Progenitor cell of endocrine pancreas (in vitro differentiated cells): ENCODE data around the gene DDB1. TPM values are rescaled to one million over a fixed set of nuclear protein-coding genes. Genes with fewer than 3 reads are reported as not detected.
"Not testable (repeated sequence)": the region's sequence is repeated elsewhere in the genome, so short reads cannot be mapped to it uniquely, and the experiment has no call there.

ENCODE experiments used
- DNase-seq: peaks from one replicate; pipeline ENCODE4 v3.0.0; 2021; ENCODE audit warnings: low spot score; ENCODE audit not compliant: unreplicated experiment
- H3K27ac Mint-ChIP-seq: 2 replicates; pipeline ENCODE4 v1.8.0; 2021; ENCODE audit warnings: mild to moderate bottlenecking, moderate library complexity, mixed read lengths
- H3K27me3 Mint-ChIP-seq: 2 replicates; pipeline ENCODE4 v1.8.0; 2021; ENCODE audit warnings: mixed read lengths
- H3K36me3 Mint-ChIP-seq: 2 replicates; pipeline ENCODE4 v1.8.0; 2022; ENCODE audit warnings: mixed read lengths; ENCODE audit not compliant: insufficient read depth
- H3K4me1 Mint-ChIP-seq: 2 replicates; pipeline ENCODE4 v1.8.0; 2021; ENCODE audit warnings: low read depth, mixed read lengths
- H3K4me3 Mint-ChIP-seq: 2 replicates; pipeline ENCODE4 v1.8.0; 2021; ENCODE audit warnings: low read depth, mild to moderate bottlenecking, moderate library complexity, mixed read lengths
- H3K9me3 Mint-ChIP-seq: 2 replicates; pipeline ENCODE4 v1.8.0; 2021; ENCODE audit warnings: low read depth, mixed read lengths
- total RNA-seq: library from RNA; stranded (reverse); gene quantifications from 2 replicates; pipeline ENCODE4 v1.2.1, GENCODE V29; 2021
- TF ChIP-seq, protein P1 (sequence below): fragments of 200-600 bp; sonication (generic); IDR thresholded peaks from one replicate; pipeline ENCODE4 v1.5.0; 2021; ENCODE audit warnings: antibody characterized with exemption, mild to moderate bottlenecking; ENCODE audit not compliant: unreplicated experiment

The DDB1 gene
- total RNA-seq, 1 donor from 2014 or later: 254 TPM

DNA sequence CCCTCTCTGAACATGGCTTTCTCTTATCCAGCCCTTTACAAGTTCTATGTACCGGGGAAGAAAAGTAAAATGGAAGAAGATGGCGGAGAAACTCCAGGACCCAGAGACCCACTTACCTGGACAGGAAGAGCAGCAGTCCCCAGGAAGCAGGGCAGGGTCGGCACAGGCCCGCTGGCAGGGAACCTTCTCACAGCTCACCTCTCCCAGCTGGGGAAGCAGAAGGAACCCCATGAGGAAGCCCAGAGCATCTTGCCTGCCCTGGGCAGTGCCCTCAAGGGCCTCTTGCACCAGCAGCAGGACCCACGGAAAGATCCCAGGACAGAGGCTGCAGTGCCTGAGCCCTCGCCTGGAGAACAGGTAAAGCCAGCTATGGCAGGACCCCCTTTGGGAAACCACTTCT, 68.5 kb downstream of the DDB1 start:
- DNase-seq: no peak
- Mint-ChIP-seq H3K4me3 (no peak overlapping the region), H3K9me3 (no peaks in the 10 kb centered on the region), H3K36me3 (peaks cover 10% of the 10 kb centered on the region), H3K27me3 (no peaks in the 10 kb centered on the region), H3K27ac (no peak overlapping the region), H3K4me1 (peaks cover 3% of the 10 kb centered on the region)
- TF ChIP-seq, protein P1, sequence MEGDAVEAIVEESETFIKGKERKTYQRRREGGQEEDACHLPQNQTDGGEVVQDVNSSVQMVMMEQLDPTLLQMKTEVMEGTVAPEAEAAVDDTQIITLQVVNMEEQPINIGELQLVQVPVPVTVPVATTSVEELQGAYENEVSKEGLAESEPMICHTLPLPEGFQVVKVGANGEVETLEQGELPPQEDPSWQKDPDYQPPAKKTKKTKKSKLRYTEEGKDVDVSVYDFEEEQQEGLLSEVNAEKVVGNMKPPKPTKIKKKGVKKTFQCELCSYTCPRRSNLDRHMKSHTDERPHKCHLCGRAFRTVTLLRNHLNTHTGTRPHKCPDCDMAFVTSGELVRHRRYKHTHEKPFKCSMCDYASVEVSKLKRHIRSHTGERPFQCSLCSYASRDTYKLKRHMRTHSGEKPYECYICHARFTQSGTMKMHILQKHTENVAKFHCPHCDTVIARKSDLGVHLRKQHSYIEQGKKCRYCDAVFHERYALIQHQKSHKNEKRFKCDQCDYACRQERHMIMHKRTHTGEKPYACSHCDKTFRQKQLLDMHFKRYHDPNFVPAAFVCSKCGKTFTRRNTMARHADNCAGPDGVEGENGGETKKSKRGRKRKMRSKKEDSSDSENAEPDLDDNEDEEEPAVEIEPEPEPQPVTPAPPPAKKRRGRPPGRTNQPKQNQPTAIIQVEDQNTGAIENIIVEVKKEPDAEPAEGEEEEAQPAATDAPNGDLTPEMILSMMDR: no peak

DNA sequence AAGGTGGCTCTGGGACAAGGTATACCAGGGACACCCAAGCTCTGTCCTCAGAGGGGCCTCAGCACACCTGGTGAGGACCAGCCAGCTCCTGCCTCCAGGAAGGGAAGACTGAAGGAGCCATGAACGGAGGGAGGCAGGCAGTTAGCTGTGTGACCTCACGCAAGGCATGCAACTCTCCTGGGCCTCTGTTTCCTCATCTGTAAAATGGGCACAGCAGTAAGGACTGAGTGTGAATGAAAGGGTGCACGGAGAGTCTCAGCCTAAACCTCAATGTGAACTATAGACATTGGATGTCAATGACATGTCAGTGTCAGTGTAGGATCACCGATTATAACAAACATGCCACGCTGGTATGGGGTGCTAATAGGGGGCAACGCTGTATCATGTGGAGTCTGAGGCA, 73.5 kb downstream of the DDB1 start:
- DNase-seq: no peak
- peaks cover 2% of the 10 kb centered on the region for H3K36me3 Mint-ChIP-seq
- no peak overlapping the region for H3K27ac Mint-ChIP-seq
- H3K9me3 Mint-ChIP-seq: no peaks in the 10 kb centered on the region
- no peaks in the 10 kb centered on the region for H3K4me1 Mint-ChIP-seq
- TF ChIP-seq, protein P1: no peak
- no peak overlapping the region for H3K4me3 Mint-ChIP-seq
- H3K27me3 Mint-ChIP-seq: no peaks in the 10 kb centered on the region

GRCh38 chr11:61258546-61258945, 74.4 kb downstream of the DDB1 start:
- Mint-ChIP-seq H3K9me3 (no peaks in the 10 kb centered on the region), H3K27me3 (no peaks in the 10 kb centered on the region), H3K4me3 (no peak overlapping the region), H3K36me3 (peaks cover under 1% of the 10 kb centered on the region), H3K27ac (no peak overlapping the region), H3K4me1 (no peaks in the 10 kb centered on the region)
- TF ChIP-seq, protein P1: no peak
- no peak for DNase-seq

DNA sequence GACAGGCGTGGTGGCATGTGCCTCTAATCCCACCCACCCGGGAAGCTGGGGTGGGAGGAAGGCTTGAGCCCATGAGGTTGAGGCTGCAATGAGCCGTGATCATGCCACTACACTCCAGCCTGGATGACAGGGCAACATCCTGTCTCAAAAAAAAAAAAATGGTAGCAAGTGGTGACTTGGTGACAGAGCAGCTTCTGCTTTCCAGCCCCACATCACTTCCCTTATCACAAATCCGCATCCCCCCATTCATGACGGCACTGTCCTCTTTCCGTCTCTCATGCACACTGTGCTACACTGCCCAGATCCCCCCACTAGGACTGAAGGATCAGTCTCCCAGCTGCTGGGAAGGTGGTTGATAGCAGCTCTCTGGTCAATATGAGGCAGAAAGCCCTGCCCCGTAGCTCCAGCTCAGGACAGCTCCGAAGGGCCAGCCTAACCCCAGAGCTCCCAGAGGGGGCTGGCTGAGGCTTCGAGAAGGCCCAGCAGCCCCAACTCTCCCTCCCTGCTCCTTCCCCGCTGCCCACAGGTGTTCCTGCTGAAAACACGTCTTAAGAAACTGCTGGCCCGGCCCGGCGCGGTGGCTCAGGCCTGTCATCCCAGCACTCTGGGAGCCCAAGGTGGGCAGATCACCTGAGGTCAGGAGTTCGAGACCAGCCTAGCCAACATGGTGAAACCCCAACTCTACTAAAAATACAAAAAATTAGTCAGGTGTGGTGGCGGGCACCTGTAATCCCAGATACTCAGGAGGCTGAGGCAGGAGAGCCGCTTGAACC, 76.0 kb downstream of the DDB1 start:
- Mint-ChIP-seq H3K27ac (no peak overlapping the region), H3K9me3 (no peaks in the 10 kb centered on the region), H3K36me3 (no peaks in the 10 kb centered on the region), H3K4me1 (no peaks in the 10 kb centered on the region), H3K4me3 (no peak overlapping the region), H3K27me3 (no peaks in the 10 kb centered on the region)
- TF ChIP-seq, protein P1: no peak
- no peak for DNase-seq

- no peaks in the 10 kb centered on the region for H3K9me3 Mint-ChIP-seq
- no peak overlapping the region for H3K4me3 Mint-ChIP-seq
- H3K36me3 Mint-ChIP-seq: no peaks in the 10 kb centered on the region
- TF ChIP-seq, protein P1: peak; percentile 75
- peak; percentile 38 for DNase-seq
- no peaks in the 10 kb centered on the region for H3K27me3 Mint-ChIP-seq
- no peaks in the 10 kb centered on the region for H3K4me1 Mint-ChIP-seq
- H3K27ac Mint-ChIP-seq: no peak overlapping the region
Observed at GRCh38 chr11:61254403-61255025, 78.4 kb downstream of the DDB1 start.

DNA sequence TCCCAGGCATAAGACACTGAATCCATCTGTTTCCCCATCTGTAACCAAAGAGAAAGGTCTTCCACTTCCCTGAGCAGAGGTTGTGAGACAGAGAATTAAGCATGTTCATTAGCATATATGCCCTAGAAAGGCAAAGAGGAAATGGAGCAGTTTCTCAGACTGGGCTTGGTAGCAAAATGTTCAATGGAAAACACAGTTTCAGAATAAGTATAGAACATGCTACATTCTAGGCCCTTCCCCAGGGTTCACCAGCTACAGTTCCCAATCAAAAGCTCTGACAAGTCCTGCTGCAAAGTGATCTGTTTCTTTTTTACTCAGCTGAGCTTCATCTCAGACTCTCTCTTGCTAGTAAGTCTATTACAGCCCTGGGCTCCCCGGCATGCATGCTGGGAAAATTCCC, 80.6 kb downstream of the DDB1 start:
- H3K36me3 Mint-ChIP-seq, H3K9me3 Mint-ChIP-seq, H3K27ac Mint-ChIP-seq, H3K4me3 Mint-ChIP-seq, H3K27me3 Mint-ChIP-seq, DNase-seq, H3K4me1 Mint-ChIP-seq: not testable (repeated sequence)

DNA sequence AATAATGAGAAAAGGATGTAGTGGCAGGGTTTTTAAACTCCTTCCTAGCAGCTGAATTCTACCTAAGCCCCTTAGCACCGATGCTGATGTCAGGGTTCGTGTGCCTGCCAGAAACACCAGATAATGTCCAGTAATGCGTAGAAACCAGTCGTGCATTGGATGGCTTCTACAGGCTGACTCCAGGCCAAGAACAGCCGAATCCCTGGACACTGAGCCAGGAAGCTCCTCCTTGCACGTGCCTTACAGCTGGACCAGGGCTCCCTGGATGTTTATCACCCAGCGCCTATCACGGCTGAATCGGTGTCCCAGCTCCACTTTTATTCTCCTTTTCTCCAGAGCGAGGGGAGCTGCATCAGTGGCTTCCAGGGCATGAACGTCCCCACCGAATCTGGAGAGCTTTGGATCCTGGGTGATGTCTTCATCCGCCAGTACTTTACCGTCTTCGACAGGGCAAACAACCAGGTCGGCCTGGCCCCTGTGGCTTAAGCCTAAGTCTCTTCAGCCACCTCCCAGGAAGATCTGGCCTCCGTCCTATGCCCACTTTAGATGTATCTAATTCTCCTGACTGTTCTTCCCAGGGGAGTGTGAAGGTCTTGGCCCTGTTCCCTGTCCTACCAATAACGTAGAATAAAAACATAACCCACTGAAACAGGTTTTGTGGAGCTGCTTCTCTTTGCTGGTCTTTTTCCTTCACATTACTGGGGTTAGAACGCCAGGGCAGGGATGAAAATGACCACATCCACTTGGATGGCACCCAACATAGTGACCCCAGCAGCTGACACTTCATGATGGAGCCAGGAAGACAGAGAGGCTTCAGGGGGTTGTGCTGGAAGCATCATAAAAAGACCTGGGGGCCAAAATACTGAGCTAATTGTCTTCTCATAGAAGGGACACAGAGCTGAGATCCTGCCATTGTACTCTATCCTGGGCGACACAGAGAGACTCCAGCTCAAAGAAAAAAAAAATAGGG, 81.8 kb downstream of the DDB1 start:
- not testable (repeated sequence) for DNase-seq, H3K27ac Mint-ChIP-seq, H3K4me1 Mint-ChIP-seq, H3K9me3 Mint-ChIP-seq, H3K36me3 Mint-ChIP-seq, H3K4me3 Mint-ChIP-seq, H3K27me3 Mint-ChIP-seq
